Kidney (tissue), 14 donors: ENCODE data around the gene RPE. TPM values are rescaled to one million over a fixed set of nuclear protein-coding genes. Genes with fewer than 3 reads are reported as not detected.

ENCODE experiments used
- DNase-seq, 5 donors: peaks; one replicate each; pipeline ENCODE4 v3.0.0-alpha.2; 2013 to 2020
- FAIRE-seq: peaks from 2 replicates; lab custom pipeline; 2012; peaks lifted over from hg19 to GRCh38; lab: Jason Lieb, UNC
- H3K27ac ChIP-seq, 2 donors: one replicate each; pipeline ENCODE4 v1.7.0; 2013; ENCODE audit warnings: low read depth in 2 of 2, low read length in 2 of 2, inconsistent platforms in 1 of 2
- H3K27me3 ChIP-seq: one replicate; pipeline ENCODE4 v1.7.1; 2013; ENCODE audit warnings: low read length, inconsistent platforms; ENCODE audit not compliant: control insufficient read depth, insufficient read depth
- H3K36me3 ChIP-seq, 3 donors: one replicate each; pipeline versions ENCODE4 v1.7.0 to v1.7.1; 2013; ENCODE audit warnings: low read length in 3 of 3, control low read depth in 1 of 3, inconsistent platforms in 1 of 3; ENCODE audit not compliant: insufficient read depth in 3 of 3, control insufficient read depth in 2 of 3
- H3K4me1 ChIP-seq, 3 donors: one replicate each; pipeline versions ENCODE4 v1.7.0 to v1.7.1; 2013; ENCODE audit warnings: low read length in 3 of 3, inconsistent platforms in 1 of 3, low read depth in 1 of 3; ENCODE audit not compliant: control insufficient read depth in 2 of 3, insufficient read depth in 2 of 3
- H3K4me3 ChIP-seq, 3 donors: one replicate each; pipeline versions ENCODE4 v1.7.0 to v1.8.1; 2013; ENCODE audit warnings: low read length in 3 of 3, control low read depth in 1 of 3, inconsistent platforms in 1 of 3
- H3K9ac ChIP-seq, 3 donors: one replicate each; pipeline versions ENCODE4 v1.7.0 to v1.7.1; 2013; ENCODE audit warnings: low read length in 3 of 3, control low read depth in 1 of 3, inconsistent platforms in 1 of 3
- H3K9me3 ChIP-seq, 3 donors: one replicate each; pipeline versions ENCODE4 v1.7.0 to v1.7.1; 2013; ENCODE audit warnings: low read length in 3 of 3, control low read depth in 1 of 3, inconsistent platforms in 1 of 3; ENCODE audit not compliant: control insufficient read depth in 2 of 3, insufficient read depth in 1 of 3
- intact Hi-C: fragments of 100-400 bp; cut with DNase I; formaldehyde crosslinking; loops from one replicate; pipeline ENCODE4 v1.11.1; 2022
- polyA plus RNA-seq: library from polyadenylated mRNA; stranded (reverse); fragments of 350-450 nt; fragmentation: Illumina TruSeq; extraction: RNeasy Lipid Tissue Mini Kit (QIAGEN cat#74804); gene quantifications from one replicate; pipeline ENCODE4 v1.2.3, GENCODE V29; 2014; ENCODE audit warnings: low read depth, low replicate concordance; ENCODE audit not compliant: insufficient read depth
- total RNA-seq: library from RNA; stranded (reverse); fragmentation: NEBNext Ultra II Directional; extraction: Animal tissue kit (Norgen Biotek cat#: 25700); gene quantifications from one replicate; pipeline ENCODE4 v1.2.1, GENCODE V29; 2021
- TF ChIP-seq, protein P1 (sequence below): IDR thresholded peaks from 3 replicates; pipeline ENCODE4 v1.5.1; 2012; ENCODE audit warnings: mild to moderate bottlenecking, moderate library complexity, borderline replicate concordance; ENCODE audit not compliant: insufficient read depth; ENCODE audit errors: extremely low read depth
- donor health status: control.
- donor health status: control.
- donor health status: control.
- donor health status: control.
- donor health status: control.
- donor health status: DM: yes; HTN: yes; CAD: no.
- donor health status: Normal renal cell carcinoma (clear cell type).

RPE gene
- total and polyA plus RNA-seq, 2 donors from 2014 or later = 33.3 to 56.7 TPM

DNA sequence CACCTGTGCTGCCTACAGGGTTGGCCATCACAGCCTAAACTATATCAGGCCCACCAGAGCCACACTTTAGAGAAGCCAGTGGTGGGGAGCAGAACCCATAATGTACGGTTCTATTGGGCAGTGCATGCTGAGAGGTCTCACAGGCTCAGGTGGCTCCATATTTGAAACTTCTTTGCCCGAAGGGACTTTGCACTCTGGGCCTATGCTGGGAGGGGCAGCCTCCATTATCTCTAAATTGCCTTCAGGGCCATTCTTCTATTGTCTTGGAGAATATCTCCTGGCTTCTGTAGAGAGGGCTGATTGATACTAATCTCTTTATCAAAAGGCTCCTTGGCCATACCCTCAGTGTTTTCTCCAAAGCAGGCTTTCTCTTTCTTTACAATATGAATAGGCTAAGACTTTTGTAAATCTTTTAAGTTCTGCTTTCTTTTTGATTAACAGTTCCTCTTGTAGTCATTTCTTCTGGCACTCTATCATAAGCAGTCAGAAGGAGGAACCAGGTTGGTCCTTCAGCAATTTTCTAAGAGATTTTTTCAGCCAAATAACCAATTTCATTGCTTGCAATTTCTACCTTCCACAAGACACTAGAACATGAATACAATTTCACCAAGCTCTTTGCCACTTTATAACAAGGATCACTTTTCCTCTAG, 44.5 kb downstream of the RPE start:
- TF ChIP-seq, protein P1, sequence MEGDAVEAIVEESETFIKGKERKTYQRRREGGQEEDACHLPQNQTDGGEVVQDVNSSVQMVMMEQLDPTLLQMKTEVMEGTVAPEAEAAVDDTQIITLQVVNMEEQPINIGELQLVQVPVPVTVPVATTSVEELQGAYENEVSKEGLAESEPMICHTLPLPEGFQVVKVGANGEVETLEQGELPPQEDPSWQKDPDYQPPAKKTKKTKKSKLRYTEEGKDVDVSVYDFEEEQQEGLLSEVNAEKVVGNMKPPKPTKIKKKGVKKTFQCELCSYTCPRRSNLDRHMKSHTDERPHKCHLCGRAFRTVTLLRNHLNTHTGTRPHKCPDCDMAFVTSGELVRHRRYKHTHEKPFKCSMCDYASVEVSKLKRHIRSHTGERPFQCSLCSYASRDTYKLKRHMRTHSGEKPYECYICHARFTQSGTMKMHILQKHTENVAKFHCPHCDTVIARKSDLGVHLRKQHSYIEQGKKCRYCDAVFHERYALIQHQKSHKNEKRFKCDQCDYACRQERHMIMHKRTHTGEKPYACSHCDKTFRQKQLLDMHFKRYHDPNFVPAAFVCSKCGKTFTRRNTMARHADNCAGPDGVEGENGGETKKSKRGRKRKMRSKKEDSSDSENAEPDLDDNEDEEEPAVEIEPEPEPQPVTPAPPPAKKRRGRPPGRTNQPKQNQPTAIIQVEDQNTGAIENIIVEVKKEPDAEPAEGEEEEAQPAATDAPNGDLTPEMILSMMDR = no peak

GRCh38 chr2:210049831-210050230, 47.4 kb downstream of the RPE start:
- Histone ChIP-seq H3K36me3 (no peaks in the 10 kb centered on the region), H3K4me1 (no peaks in the 10 kb centered on the region), H3K9me3 (no peaks in the 10 kb centered on the region), H3K27ac (no peak overlapping the region), H3K4me3 (no peak overlapping the region), H3K27me3 (no peaks in the 10 kb centered on the region), H3K9ac (no peak overlapping the region)
- TF ChIP-seq, protein P1 = no peak
- FAIRE-seq (no peak), DNase-seq (no peak)
- intact Hi-C loops = no loop called here

More for the DNA sequence above, 44.5 kb downstream of the RPE start:
- FAIRE-seq (no peak), DNase-seq (no peak)
- Histone ChIP-seq H3K27me3 (no peaks in the 10 kb centered on the region), H3K9ac (no peak overlapping the region), H3K9me3 (no peaks in the 10 kb centered on the region), H3K27ac (no peak overlapping the region), H3K4me1 (no peaks in the 10 kb centered on the region), H3K36me3 (peaks cover 0 to 8% (median under 1%) of the 10 kb centered on the region in 3 donors), H3K4me3 (no peak overlapping the region)
- intact Hi-C loops = no loop called here

- H3K4me3 ChIP-seq = no peak overlapping the region
- intact Hi-C loops = no loop called here
- DNase-seq (no peak), FAIRE-seq (no peak)
- H3K36me3 ChIP-seq = peaks cover 0 to 3% (median 0%) of the 10 kb centered on the region in 3 donors
- TF ChIP-seq, protein P1 = no peak
- H3K27ac ChIP-seq = no peak overlapping the region
- no peaks in the 10 kb centered on the region for H3K9me3 ChIP-seq
- H3K27me3 ChIP-seq = no peaks in the 10 kb centered on the region
- H3K9ac ChIP-seq = no peak overlapping the region
- no peaks in the 10 kb centered on the region for H3K4me1 ChIP-seq
Measured at GRCh38 chr2:210050885-210051284, 48.4 kb downstream of the RPE start.

- TF ChIP-seq, protein P1 = no peak
- no peak overlapping the region for H3K4me3 ChIP-seq
- DNase-seq (no peak), FAIRE-seq (no peak)
- intact Hi-C loops = no loop called here
- peaks cover 0 to 5% (median 0%) of the 10 kb centered on the region in 3 donors for H3K36me3 ChIP-seq
- no peak overlapping the region for H3K27ac ChIP-seq
- no peak overlapping the region for H3K9ac ChIP-seq
- no peaks in the 10 kb centered on the region for H3K4me1 ChIP-seq
- no peaks in the 10 kb centered on the region for H3K9me3 ChIP-seq
- H3K27me3 ChIP-seq = no peaks in the 10 kb centered on the region
Measured at GRCh38 chr2:210054696-210055095, 52.3 kb downstream of the RPE start.
